ENCODE measurements around the gene ZNF521. TPM values are rescaled to one million over a fixed set of nuclear protein-coding genes. Genes with fewer than 3 reads are reported as not detected.

ZNF521 gene
- 10 to 100 TPM; 21.4 to 26.9 TPM for total RNA-seq
- polyA plus RNA-seq (2013, experiment 1 of 2) = 63.1 TPM
- 65.3 TPM for polyA plus RNA-seq (2013, experiment 2 of 2)
- long read RNA-seq, experiment 1, full-length matches to known transcripts = 1 of 5 reads
- long read RNA-seq, experiment 1, partial matches to known transcripts = 1 of 5 reads
- long read RNA-seq, experiment 1, other reads (novel, unspliced or antisense) = 3 of 5 reads
- long read RNA-seq, experiment 2, full-length matches to known transcripts = 14 of 32 reads
- long read RNA-seq, experiment 2, partial matches to known transcripts = 9 of 32 reads
- long read RNA-seq, experiment 2, other reads (novel, unspliced or antisense) = 9 of 32 reads
- long read RNA-seq, experiment 3, full-length matches to known transcripts = 16 of 27 reads
- long read RNA-seq, experiment 3, partial matches to known transcripts = 7 of 27 reads
- long read RNA-seq, experiment 3, other reads (novel, unspliced or antisense) = 4 of 27 reads
- long read RNA-seq, experiment 4, partial matches to known transcripts = 0 of 1 reads
- long read RNA-seq, experiment 4, other reads (novel, unspliced or antisense) = 1 of 1 reads

DNA sequence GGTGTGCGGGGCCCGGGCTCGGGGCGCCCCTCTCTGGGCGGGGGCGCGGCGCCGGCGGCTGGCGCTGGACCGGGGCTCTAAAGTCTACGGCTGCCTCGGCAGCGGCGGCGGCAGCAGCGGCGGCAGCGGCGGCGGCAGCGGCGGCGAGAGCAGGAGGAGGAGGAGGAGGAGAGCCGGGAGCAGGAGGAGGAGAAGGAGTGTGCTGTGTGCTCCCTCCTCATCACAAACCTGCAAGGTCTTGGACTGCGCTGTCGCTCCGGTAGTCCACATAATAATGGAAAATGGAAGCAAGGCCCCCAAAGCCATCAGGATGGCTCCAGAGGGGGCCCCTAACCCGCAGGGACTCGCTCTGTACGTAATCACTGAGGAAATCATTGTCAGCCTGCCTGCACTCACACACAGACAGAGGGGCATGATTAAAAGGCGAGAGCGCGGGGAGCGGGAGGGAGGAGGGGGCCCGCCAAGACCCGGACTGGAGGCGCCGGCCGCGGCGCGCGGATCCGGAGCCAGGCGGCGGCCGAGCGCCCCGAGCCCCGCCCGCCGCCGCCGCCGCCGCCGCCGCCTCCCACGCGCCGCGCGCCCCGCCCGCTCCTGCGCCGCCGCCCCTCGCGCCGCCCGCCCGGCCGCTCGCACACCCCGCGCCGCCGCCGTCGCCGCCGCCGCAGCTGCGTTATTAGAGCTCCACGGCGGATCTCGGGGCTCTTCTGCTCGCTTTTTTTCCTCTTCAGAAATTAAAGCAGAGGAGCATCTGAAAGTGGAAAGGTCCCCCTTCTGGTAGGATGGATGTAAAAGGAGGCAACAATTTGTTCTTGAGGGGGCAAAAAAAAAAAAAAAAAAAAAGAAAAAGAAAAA, at the start of gene ZNF521:
TSS of gene ZNF521 (minus strand) at position 390 of the 852 bp plus-strand sequence. CDS start 1,220 bp downstream, outside the sequence.
- Mint-ChIP-seq H3K27ac (peak within 1 kb of the TSS; percentile 92), H3K4me1 (peaks cover 9% of the 10 kb centered on the region), H3K4me3 (peak within 1 kb of the TSS; percentile 93), H3K27me3 (ENCODE audit: insufficient read depth) (peaks cover 63% of the 10 kb centered on the region), H3K9me3 (no peaks in the 10 kb centered on the region), H3K36me3 (ENCODE audit: low read depth) (no peaks in the 10 kb centered on the region)
- TF ChIP-seq, protein P1, sequence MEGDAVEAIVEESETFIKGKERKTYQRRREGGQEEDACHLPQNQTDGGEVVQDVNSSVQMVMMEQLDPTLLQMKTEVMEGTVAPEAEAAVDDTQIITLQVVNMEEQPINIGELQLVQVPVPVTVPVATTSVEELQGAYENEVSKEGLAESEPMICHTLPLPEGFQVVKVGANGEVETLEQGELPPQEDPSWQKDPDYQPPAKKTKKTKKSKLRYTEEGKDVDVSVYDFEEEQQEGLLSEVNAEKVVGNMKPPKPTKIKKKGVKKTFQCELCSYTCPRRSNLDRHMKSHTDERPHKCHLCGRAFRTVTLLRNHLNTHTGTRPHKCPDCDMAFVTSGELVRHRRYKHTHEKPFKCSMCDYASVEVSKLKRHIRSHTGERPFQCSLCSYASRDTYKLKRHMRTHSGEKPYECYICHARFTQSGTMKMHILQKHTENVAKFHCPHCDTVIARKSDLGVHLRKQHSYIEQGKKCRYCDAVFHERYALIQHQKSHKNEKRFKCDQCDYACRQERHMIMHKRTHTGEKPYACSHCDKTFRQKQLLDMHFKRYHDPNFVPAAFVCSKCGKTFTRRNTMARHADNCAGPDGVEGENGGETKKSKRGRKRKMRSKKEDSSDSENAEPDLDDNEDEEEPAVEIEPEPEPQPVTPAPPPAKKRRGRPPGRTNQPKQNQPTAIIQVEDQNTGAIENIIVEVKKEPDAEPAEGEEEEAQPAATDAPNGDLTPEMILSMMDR (conservative IDR thresholded peaks at IDR 0.05) = peak; percentile 57
- peak; percentile 92 for DNase-seq
- no peaks in the 10 kb centered on the region for H3K36me3 ChIP-seq (ENCODE audit: control insufficient read depth, insufficient read depth, low read length)
- no peaks in the 10 kb centered on the region for H3K4me1 ChIP-seq (ENCODE audit: control insufficient read depth, insufficient read depth, low read length)
- H3K27ac ChIP-seq (ENCODE audit: low read depth, low read length) = peak within 1 kb of the TSS; percentile 98
- H3K27me3 ChIP-seq (ENCODE audit: control insufficient read depth, insufficient read depth, low read length, poor library complexity, severe bottlenecking) = peaks cover 52% of the 10 kb centered on the region
- peak within 1 kb of the TSS; percentile 90 for H3K4me3 ChIP-seq (ENCODE audit: low read length)
- no peaks in the 10 kb centered on the region for H3K9me3 ChIP-seq (ENCODE audit: control insufficient read depth, low read length)
- WGBS, 2 experiments (ENCODE audit: insufficient coverage in 1 of 2, insufficient read length in 1 of 2) = 0% methylated on average over 88 of the region's 91 CpGs; no CpG with 5 or more reads in 1 of the 2 experiments
- H3K9ac ChIP-seq (ENCODE audit: extremely low read depth, low read length, poor library complexity, severe bottlenecking) = peak within 1 kb of the TSS; percentile 80

DNA sequence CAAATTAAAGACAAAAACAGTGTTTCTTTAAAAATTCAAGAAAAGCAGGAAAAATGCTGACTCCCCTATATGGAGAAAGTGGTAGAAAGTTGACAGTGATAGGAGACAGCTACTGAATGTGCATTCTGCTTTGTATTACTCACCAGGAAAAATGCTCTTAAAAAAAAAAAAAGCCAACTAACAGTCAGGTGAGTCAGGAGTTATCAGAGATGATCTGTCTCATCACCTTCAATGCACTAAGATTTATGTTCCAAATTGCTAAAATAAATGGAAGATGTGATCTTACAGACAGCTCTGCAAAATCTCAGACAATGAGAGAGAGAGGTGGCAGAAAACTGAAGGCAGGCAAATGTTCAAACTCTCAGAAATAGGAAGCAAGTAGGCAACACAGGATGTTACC, 47.6 kb upstream of the ZNF521 start:
- Histone ChIP-seq H3K9ac (ENCODE audit: extremely low read depth, low read length, poor library complexity, severe bottlenecking) (no peak overlapping the region), H3K4me3 (ENCODE audit: low read length) (no peak overlapping the region), H3K36me3 (ENCODE audit: control insufficient read depth, insufficient read depth, low read length) (no peaks in the 10 kb centered on the region), H3K27me3 (ENCODE audit: control insufficient read depth, insufficient read depth, low read length, poor library complexity, severe bottlenecking) (no peaks in the 10 kb centered on the region), H3K27ac (ENCODE audit: low read depth, low read length) (no peak overlapping the region), H3K9me3 (ENCODE audit: control insufficient read depth, low read length) (no peaks in the 10 kb centered on the region), H3K4me1 (ENCODE audit: control insufficient read depth, insufficient read depth, low read length) (no peaks in the 10 kb centered on the region)
- no peak for DNase-seq
- Mint-ChIP-seq H3K4me3 (no peak overlapping the region), H3K9me3 (peaks cover 6% of the 10 kb centered on the region), H3K36me3 (ENCODE audit: low read depth) (no peaks in the 10 kb centered on the region), H3K27me3 (ENCODE audit: insufficient read depth) (no peaks in the 10 kb centered on the region), H3K27ac (no peak overlapping the region), H3K4me1 (no peaks in the 10 kb centered on the region)
- TF ChIP-seq, protein P1 (conservative IDR thresholded peaks at IDR 0.05) = no peak

DNA sequence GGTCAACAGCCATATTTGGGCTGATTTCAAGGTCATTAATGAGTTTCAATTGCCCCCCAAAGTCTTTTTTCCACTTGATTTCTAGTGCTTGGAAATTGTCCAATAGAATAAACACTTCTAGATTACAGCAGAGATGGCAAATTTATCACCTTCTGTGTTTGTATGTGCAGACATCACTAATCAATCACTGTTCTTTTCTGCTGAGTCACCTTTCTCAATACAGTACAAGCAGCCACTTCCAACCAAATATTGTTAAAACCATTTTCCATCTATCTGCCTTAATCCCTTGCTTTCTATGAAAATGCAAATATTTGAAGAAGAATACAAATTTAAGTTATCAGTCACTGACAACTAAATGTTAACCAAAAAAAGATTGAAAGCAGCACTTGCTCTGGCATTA, 40.2 kb upstream of the ZNF521 start:
- Histone ChIP-seq H3K9me3 (ENCODE audit: control insufficient read depth, low read length) (no peaks in the 10 kb centered on the region), H3K27me3 (ENCODE audit: control insufficient read depth, insufficient read depth, low read length, poor library complexity, severe bottlenecking) (no peaks in the 10 kb centered on the region), H3K36me3 (ENCODE audit: control insufficient read depth, insufficient read depth, low read length) (no peaks in the 10 kb centered on the region), H3K9ac (ENCODE audit: extremely low read depth, low read length, poor library complexity, severe bottlenecking) (no peak overlapping the region), H3K27ac (ENCODE audit: low read depth, low read length) (no peak overlapping the region), H3K4me1 (ENCODE audit: control insufficient read depth, insufficient read depth, low read length) (no peaks in the 10 kb centered on the region), H3K4me3 (ENCODE audit: low read length) (no peak overlapping the region)
- no peak overlapping the region for H3K4me3 Mint-ChIP-seq
- no peak overlapping the region for H3K27ac Mint-ChIP-seq
- TF ChIP-seq, protein P1 (conservative IDR thresholded peaks at IDR 0.05) = no peak
- peaks cover 11% of the 10 kb centered on the region for H3K9me3 Mint-ChIP-seq
- H3K36me3 Mint-ChIP-seq (ENCODE audit: low read depth) = no peaks in the 10 kb centered on the region
- DNase-seq = no peak
- no peaks in the 10 kb centered on the region for H3K4me1 Mint-ChIP-seq
- no peaks in the 10 kb centered on the region for H3K27me3 Mint-ChIP-seq (ENCODE audit: insufficient read depth)
